Transverse colon (tissue), 4 donors: Measurements from ENCODE around the gene ZNF445. TPM values are rescaled to one million over a fixed set of nuclear protein-coding genes. Genes with fewer than 3 reads are reported as not detected.

ENCODE experiments used
- DNase-seq: peaks from one replicate; pipeline ENCODE4 v3.0.0-alpha.2; 2019
- H3K27ac ChIP-seq, 4 donors: fragments of 200-600 bp; sonication (generic); 2 replicates each; pipeline ENCODE4 v1.5.1; 2016 to 2018; ENCODE audit warnings: inconsistent platforms in 4 of 4
- H3K27me3 ChIP-seq: fragments of 200-600 bp; sonication (generic); 2 replicates; pipeline ENCODE4 v1.5.1; 2017; ENCODE audit warnings: inconsistent platforms
- H3K36me3 ChIP-seq, 4 donors: fragments of 200-600 bp; sonication (generic); 2 replicates each; pipeline ENCODE4 v1.5.1; 2017 to 2019; ENCODE audit warnings: inconsistent platforms in 4 of 4
- H3K4me1 ChIP-seq, 4 donors: fragments of 200-600 bp; sonication (generic); 2 replicates each; pipeline ENCODE4 v1.5.1; 2017 to 2020; ENCODE audit warnings: inconsistent platforms in 4 of 4
- H3K4me3 ChIP-seq, 4 donors: fragments of 200-600 bp; sonication (generic); 1 replicate in 1 of 4; 2 replicates in 3 of 4; pipeline versions ENCODE4 v1.5.1 to v1.6.1; 2017 to 2019; ENCODE audit warnings: inconsistent platforms in 4 of 4
- H3K9me3 ChIP-seq, 2 donors: fragments of 200-600 bp; sonication (generic); 2 replicates each; pipeline ENCODE4 v1.5.1; 2017 to 2019; ENCODE audit warnings: inconsistent platforms in 2 of 2
- EP300 ChIP-seq: sonication (generic); formaldehyde crosslinking; IDR thresholded peaks from one replicate; pipeline ENCODE4 v1.6.1; 2017; ENCODE audit warnings: antibody characterized with exemption, low read depth
- POLR2A ChIP-seq: fragments of 450-650 bp; IDR thresholded peaks from one replicate; pipeline ENCODE4 v1.6.1; 2016; ENCODE audit warnings: antibody characterized with exemption, mild to moderate bottlenecking, moderate library complexity
- POLR2AphosphoS5 ChIP-seq, 3 donors: sonication (generic); formaldehyde crosslinking; IDR thresholded peaks; one replicate each; pipeline ENCODE4 v1.6.1; 2016; ENCODE audit warnings: antibody characterized with exemption in 3 of 3
- WGBS, 2 donors: methylation state at CpG; one replicate each; pipeline ENCODE4 v1.1.5; 2018; ENCODE audit warnings: low coverage in 1 of 2; 5-methylcytosine and 5-hydroxymethylcytosine counted together
- in situ Hi-C, 4 donors: fragments of 200-750 bp; cut with MboI; loops; one replicate each; pipeline versions ENCODE4 v1.15.0 to v1.15.1; 2017; ENCODE audit warnings: low sequenced_read_pairs in 3 of 4, low pct_ligation_motif_present in 1 of 4, low pct_unique_long_range_greater_than_20kb in 1 of 4
- intact Hi-C: fragments of 100-400 bp; cut with DNase I; formaldehyde crosslinking; loops from one replicate; pipeline ENCODE4 v1.15.1; 2023; ENCODE audit warnings: low total_unique reads
- total RNA-seq, 4 donors: library from RNA; depleted of rRNA; stranded (reverse); fragments of >200 nt; gene quantifications; one replicate each; pipeline ENCODE4 v1.1.0, GENCODE V29; 2016
- TF ChIP-seq, protein P1 (sequence below), 5 experiments: fragments of 200-600 bp in 3 of 5; fragments of 450-650 bp in 2 of 5; sonication (generic) in 3 of 5; IDR thresholded peaks; 1 replicate in 2 of 5; 2 replicates in 3 of 5; pipeline ENCODE4 v1.5.1; 2016 to 2017; ENCODE audit warnings: antibody characterized with exemption in 5 of 5, inconsistent platforms in 3 of 5, mild to moderate bottlenecking in 2 of 5, moderate library complexity in 1 of 5

The ZNF445 gene
- total RNA-seq, 4 donors from 2014 or later = 6.8 to 12.7 (median 8.6) TPM

- in situ Hi-C loops = no loop called here
Observed at GRCh38 chr3:44396200-44397171, 81.0 kb downstream of the ZNF445 start.

DNA sequence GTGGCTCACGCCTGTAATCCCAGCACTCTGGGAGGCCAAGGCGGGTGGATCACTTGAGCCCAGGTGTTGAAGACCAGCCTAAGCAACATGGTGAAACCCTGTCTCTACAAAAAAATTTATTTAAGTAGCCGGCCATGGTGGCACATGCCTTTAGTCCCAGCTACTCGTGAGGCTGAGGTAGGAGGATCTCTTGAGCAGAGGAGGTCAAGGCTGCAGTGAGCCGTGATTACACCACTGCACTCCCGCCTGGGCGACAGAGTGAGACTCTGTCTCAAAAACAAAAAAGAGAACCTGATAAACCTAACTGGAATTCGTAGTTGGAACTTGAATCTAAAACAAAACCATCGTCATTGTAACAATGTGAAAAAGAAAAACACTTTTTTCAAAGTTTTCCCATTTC, 81.8 kb downstream of the ZNF445 start:
- WGBS, 2 donors = 93 to 96% methylated on average over 4 to 9 of the region's 9 CpGs
- in situ Hi-C loops (no loop called here), intact Hi-C loops (loop anchor here (10.0 kb wide), 1 partner anchor 1069 kb away; no protein-coding TSS in a partner anchor)
- TF ChIP-seq POLR2A = no peak
- TF ChIP-seq, protein P1, sequence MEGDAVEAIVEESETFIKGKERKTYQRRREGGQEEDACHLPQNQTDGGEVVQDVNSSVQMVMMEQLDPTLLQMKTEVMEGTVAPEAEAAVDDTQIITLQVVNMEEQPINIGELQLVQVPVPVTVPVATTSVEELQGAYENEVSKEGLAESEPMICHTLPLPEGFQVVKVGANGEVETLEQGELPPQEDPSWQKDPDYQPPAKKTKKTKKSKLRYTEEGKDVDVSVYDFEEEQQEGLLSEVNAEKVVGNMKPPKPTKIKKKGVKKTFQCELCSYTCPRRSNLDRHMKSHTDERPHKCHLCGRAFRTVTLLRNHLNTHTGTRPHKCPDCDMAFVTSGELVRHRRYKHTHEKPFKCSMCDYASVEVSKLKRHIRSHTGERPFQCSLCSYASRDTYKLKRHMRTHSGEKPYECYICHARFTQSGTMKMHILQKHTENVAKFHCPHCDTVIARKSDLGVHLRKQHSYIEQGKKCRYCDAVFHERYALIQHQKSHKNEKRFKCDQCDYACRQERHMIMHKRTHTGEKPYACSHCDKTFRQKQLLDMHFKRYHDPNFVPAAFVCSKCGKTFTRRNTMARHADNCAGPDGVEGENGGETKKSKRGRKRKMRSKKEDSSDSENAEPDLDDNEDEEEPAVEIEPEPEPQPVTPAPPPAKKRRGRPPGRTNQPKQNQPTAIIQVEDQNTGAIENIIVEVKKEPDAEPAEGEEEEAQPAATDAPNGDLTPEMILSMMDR (IDR thresholded peaks at IDR 0.05) = no peak
- TF ChIP-seq EP300 = no peak
- no peak for TF ChIP-seq POLR2AphosphoS5 (IDR thresholded peaks at IDR 0.05)
- Histone ChIP-seq H3K9me3 (no peaks in the 10 kb centered on the region), H3K4me3 (no peak overlapping the region), H3K27ac (no peak overlapping the region), H3K36me3 (peaks cover 0 to 13% (median 6%) of the 10 kb centered on the region in 4 donors), H3K27me3 (no peaks in the 10 kb centered on the region), H3K4me1 (no peaks in the 10 kb centered on the region)
- no peak for DNase-seq

More at GRCh38 chr3:44396200-44397171, 81.0 kb downstream of the ZNF445 start:
- Histone ChIP-seq H3K36me3 (peaks cover 0 to 13% (median 6%) of the 10 kb centered on the region in 4 donors), H3K4me3 (no peak overlapping the region), H3K27me3 (no peaks in the 10 kb centered on the region), H3K9me3 (no peaks in the 10 kb centered on the region), H3K4me1 (no peaks in the 10 kb centered on the region), H3K27ac (no peak overlapping the region)
- DNase-seq = no peak
- TF ChIP-seq, protein P1 (IDR thresholded peaks at IDR 0.05) = no peak
- no peak for TF ChIP-seq POLR2AphosphoS5 (IDR thresholded peaks at IDR 0.05)
- TF ChIP-seq POLR2A = no peak
- TF ChIP-seq EP300 = no peak
- WGBS, 2 donors = 91 to 92% methylated on average over 9 of the region's 9 CpGs
- intact Hi-C loops = loop anchor here (10.0 kb wide), 1 partner anchor 1068 kb away; no protein-coding TSS in a partner anchor

- H3K27me3 ChIP-seq = no peaks in the 10 kb centered on the region
- in situ Hi-C loops = no loop called here
- 90 to 100% methylated on average over 1 of the region's 1 CpG for WGBS, 2 donors
- no peaks in the 10 kb centered on the region for H3K9me3 ChIP-seq
- H3K27ac ChIP-seq = no peak overlapping the region
- no peaks in the 10 kb centered on the region for H3K4me1 ChIP-seq
- intact Hi-C loops = loop anchor here (10.0 kb wide), 1 partner anchor 1072 kb away; no protein-coding TSS in a partner anchor
- peaks cover 0 to 11% (median 4%) of the 10 kb centered on the region in 4 donors for H3K36me3 ChIP-seq
- H3K4me3 ChIP-seq = no peak overlapping the region
- TF ChIP-seq EP300 (no peak), POLR2AphosphoS5 (IDR thresholded peaks at IDR 0.05) (no peak), POLR2A (no peak)
- TF ChIP-seq, protein P1 (IDR thresholded peaks at IDR 0.05) = no peak
- no peak for DNase-seq
Observed at GRCh38 chr3:44392489-44392888, 85.0 kb downstream of the ZNF445 start.

DNA sequence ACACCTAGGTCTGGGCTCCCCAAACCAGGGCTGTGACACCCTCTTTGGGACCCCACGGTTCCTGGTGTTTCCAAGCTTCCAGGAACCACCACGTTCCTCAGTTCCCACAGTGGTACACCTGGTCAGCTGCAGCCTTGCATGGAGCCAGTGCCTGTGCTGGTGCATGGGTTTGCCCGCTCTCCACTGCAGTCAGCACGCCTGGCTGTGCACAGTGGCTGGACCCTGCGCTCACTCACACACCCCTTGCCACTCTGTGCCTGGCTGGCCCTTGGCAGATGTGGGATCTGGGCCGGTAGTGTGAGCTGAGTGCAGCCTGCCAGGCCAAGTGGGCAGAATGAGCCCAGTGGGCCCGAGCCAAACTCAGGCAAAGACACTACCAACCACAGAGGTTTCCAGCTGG, 90.1 kb downstream of the ZNF445 start:
- 40 to 97% methylated on average over 1 to 7 of the region's 7 CpGs for WGBS, 2 donors
- intact Hi-C loops (no loop called here), in situ Hi-C loops (no loop called here)
- no peaks in the 10 kb centered on the region for H3K4me1 ChIP-seq
- no peak for TF ChIP-seq EP300
- TF ChIP-seq POLR2A = no peak
- TF ChIP-seq POLR2AphosphoS5 (IDR thresholded peaks at IDR 0.05) = no peak
- TF ChIP-seq, protein P1 (IDR thresholded peaks at IDR 0.05) = no peak
- H3K27me3 ChIP-seq = no peaks in the 10 kb centered on the region
- no peak overlapping the region for H3K4me3 ChIP-seq
- H3K36me3 ChIP-seq = peaks cover 0 to 3% (median 0%) of the 10 kb centered on the region in 4 donors
- DNase-seq = no peak
- H3K9me3 ChIP-seq = peaks cover 0 to 3% of the 10 kb centered on the region in 2 donors
- no peak overlapping the region for H3K27ac ChIP-seq
